ENCODE measurements around the gene MRPL4.

- TF ChIP-seq CTCF (IDR thresholded peaks at IDR 0.05) (no peak), POLR2A (IDR thresholded peaks at IDR 0.05) (no peak)
These were observed 19.6 kb downstream of the MRPL4 start for GRCh38 chr19:10271543-10272086.
